Measurements from ENCODE around the gene NOL12.

DNA sequence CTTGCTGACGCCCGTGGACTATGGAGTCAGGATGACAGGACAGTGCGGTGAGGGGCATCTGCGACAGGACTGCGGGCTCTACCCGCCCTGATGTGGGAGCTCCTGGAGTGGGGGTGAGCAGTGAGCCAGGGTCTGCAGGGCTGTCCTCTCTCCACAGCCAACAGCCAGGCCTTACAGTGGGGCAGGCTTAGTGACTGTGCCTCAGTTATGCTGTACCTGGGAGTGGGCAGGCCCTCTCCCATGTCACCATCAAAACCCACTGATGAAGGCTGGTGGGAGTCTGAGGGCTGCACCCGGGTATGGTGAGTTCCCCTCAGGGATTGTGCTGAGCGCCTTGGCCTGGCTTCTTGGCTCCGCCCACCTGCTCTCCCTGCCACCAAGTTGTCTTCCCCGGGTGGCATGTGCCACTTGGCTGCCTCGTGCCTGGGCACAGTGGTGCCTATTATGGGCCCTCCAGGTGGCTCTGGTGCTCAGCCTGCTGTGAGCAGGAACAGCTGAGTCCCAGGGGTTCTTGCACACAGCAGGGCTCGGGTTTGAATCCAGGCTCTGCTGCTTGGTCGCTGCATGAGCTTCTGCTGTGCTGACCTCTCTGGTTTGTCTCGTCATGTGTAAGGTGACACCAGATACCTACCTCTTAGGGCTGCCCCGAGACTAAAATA, 6.6 kb downstream of the NOL12 start:
- TF ChIP-seq, protein P1, sequence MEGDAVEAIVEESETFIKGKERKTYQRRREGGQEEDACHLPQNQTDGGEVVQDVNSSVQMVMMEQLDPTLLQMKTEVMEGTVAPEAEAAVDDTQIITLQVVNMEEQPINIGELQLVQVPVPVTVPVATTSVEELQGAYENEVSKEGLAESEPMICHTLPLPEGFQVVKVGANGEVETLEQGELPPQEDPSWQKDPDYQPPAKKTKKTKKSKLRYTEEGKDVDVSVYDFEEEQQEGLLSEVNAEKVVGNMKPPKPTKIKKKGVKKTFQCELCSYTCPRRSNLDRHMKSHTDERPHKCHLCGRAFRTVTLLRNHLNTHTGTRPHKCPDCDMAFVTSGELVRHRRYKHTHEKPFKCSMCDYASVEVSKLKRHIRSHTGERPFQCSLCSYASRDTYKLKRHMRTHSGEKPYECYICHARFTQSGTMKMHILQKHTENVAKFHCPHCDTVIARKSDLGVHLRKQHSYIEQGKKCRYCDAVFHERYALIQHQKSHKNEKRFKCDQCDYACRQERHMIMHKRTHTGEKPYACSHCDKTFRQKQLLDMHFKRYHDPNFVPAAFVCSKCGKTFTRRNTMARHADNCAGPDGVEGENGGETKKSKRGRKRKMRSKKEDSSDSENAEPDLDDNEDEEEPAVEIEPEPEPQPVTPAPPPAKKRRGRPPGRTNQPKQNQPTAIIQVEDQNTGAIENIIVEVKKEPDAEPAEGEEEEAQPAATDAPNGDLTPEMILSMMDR (IDR thresholded peaks at IDR 0.05; ENCODE audit: insufficient read depth, low read depth, low read length): no peak
- TF ChIP-seq EZH2 (IDR thresholded peaks at IDR 0.05; ENCODE audit: insufficient read depth, low read length): no peak

Measured in astrocyte (in vitro differentiated cells and primary cell).